ENCODE measurements around the gene SMYD4. TPM values are rescaled to one million over a fixed set of nuclear protein-coding genes. Genes with fewer than 3 reads are reported as not detected.
"Not testable (repeated sequence)": the region's sequence is repeated elsewhere in the genome, so short reads cannot be mapped to it uniquely, and the experiment has no call there.

The SMYD4 gene
- total RNA-seq, 4 donors from 2014 or later, result 15.1 to 18.1 (median 16.7) TPM

DNA sequence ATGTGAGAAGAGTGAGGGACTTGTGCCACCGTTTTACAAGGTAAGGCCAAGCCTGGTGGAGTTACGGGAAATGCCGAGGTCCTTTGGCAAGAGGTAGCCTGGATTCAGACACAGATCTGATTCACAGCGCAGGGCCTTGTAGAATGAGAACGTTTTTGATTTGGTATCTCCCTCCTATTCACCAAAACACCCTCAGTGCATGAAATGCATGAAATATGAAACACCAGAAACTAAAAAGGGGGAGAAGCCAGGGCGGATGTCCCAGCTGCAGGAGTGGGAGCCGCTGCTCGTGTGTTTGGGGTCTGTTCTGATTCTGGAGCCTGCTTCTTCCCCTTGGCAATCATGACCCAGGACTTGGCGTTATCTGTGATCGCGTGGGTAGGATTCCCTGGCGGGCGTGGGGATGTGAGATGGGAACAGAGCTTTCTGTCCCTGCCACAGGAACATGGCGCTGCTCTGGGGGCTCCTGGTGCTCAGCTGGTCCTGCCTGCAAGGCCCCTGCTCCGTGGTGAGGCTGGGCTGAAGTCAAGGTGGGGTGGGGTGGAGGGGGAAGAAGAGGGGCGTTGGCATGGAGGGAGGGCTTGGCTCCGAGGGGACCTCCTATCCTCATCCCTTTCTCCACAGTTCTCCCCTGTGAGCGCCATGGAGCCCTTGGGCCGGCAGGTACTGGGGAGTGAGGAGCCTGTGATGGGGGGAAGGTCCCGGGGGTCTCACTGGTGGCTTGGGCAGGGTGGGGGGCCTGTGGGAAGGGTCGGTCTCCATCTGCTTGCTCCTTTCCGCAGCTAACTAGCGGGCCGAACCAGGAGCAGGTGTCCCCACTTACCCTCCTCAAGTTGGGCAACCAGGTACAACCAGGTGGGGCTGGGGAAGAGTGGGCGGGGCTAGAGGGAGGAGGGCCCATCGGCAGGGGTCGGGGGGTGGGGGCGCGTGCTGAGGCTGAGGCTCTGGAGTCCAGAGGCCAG is 84.9 kb downstream of the SMYD4 start:
- no peaks in the 10 kb centered on the region for H3K9me3 ChIP-seq
- intact Hi-C loops (cut with DNase I; ENCODE audit: low total_unique reads) (no loop called here), in situ Hi-C loops (cut with MboI; ENCODE audit: low sequenced_read_pairs in 4 of 4) (no loop called here)
- DNase-seq (peak in 1 of 2 donors; percentile 30), ATAC-seq (peak; percentile 42 to 48)
- peaks cover 0 to 4% of the 10 kb centered on the region in 2 donors for H3K4me1 ChIP-seq
- H3K4me3 ChIP-seq, result no peak overlapping the region
- peak overlapping the region; percentile 31 to 55 (median 44) for H3K27ac ChIP-seq
- peak in 1 of 2 donors; percentile 15 for TF ChIP-seq POLR2A (IDR thresholded peaks at IDR 0.05)
- TF ChIP-seq, protein P1, sequence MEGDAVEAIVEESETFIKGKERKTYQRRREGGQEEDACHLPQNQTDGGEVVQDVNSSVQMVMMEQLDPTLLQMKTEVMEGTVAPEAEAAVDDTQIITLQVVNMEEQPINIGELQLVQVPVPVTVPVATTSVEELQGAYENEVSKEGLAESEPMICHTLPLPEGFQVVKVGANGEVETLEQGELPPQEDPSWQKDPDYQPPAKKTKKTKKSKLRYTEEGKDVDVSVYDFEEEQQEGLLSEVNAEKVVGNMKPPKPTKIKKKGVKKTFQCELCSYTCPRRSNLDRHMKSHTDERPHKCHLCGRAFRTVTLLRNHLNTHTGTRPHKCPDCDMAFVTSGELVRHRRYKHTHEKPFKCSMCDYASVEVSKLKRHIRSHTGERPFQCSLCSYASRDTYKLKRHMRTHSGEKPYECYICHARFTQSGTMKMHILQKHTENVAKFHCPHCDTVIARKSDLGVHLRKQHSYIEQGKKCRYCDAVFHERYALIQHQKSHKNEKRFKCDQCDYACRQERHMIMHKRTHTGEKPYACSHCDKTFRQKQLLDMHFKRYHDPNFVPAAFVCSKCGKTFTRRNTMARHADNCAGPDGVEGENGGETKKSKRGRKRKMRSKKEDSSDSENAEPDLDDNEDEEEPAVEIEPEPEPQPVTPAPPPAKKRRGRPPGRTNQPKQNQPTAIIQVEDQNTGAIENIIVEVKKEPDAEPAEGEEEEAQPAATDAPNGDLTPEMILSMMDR (IDR thresholded peaks at IDR 0.05 in 4 of 5, conservative IDR thresholded peaks at IDR 0.05 in 1 of 5), result no peak
- H3K27me3 ChIP-seq, result no peaks in the 10 kb centered on the region
- H3K36me3 ChIP-seq, result no peaks in the 10 kb centered on the region

DNA sequence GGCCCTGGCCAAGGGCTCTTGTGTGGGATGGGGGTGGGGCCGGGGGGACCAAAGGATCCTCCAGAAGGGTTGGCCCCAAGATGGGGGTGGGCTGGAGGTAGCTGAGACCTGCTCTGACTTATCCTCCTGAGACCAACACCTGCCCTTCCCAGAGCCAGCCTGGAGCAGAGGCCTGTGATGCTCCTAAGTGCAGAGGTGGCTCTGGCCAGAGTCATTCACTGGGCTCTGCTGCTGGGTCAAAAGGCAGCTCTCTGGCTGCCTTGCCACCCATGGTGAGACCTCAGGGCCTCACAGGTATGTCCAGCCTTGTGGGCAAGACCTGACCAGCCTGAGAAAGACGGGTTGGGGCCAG is 86.6 kb downstream of the SMYD4 start:
- in situ Hi-C loops (cut with MboI; ENCODE audit: low sequenced_read_pairs in 4 of 4) (no loop called here), intact Hi-C loops (cut with DNase I; ENCODE audit: low total_unique reads) (no loop called here)
- peaks cover 0 to 4% of the 10 kb centered on the region in 2 donors for H3K36me3 ChIP-seq
- no peak overlapping the region for H3K4me3 ChIP-seq
- H3K27ac ChIP-seq, result no peak overlapping the region
- no peaks in the 10 kb centered on the region for H3K9me3 ChIP-seq
- no peak for ATAC-seq
- H3K4me1 ChIP-seq, result peaks cover 0 to 4% of the 10 kb centered on the region in 2 donors
- TF ChIP-seq POLR2A (IDR thresholded peaks at IDR 0.05), result no peak
- TF ChIP-seq, protein P1 (IDR thresholded peaks at IDR 0.05 in 4 of 5, conservative IDR thresholded peaks at IDR 0.05 in 1 of 5), result no peak
- H3K27me3 ChIP-seq, result no peaks in the 10 kb centered on the region
- no peak for DNase-seq

DNA sequence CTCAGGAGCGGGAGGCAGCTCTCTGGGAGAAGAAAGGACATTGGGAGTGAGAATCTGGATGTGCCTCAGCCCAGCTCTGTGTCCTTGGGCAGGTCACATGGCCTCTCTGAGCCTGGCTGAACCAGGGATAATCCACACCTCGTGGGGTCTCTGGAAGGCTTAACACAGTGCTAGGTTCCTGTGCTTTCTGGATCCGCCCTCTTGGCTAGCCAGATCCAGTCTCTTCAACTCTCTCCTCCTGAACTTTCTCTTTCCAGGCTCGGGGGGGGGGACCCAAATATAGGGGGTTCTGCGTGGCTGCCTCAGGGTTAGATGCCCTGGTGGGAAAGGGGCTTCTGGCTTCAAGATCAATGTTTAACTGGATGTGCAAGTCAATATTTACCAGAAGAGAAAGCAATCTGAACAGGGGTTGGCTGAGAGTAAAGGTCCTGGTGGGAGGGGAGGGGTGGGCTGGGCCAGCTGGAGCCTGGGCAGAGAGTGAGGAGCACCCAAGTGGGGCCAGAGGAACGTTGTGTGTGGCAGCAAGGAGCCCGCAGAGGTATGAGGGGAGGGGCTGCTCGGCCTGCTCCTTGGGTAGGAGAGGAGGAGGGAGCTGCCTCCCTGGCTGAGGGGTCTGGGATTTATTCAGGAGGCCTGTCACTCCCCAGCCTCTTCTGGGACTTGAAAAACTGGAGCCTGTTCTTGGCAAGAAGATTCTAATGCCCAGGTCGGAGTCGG is 87.2 kb downstream of the SMYD4 start, which contains the start of gene SERPINF2:
TSS of gene SERPINF2 (plus strand) at position 501 of the 717 bp plus-strand sequence. CDS start 2,125 bp downstream, outside the sequence.
- Histone ChIP-seq H3K36me3 (peaks cover 0 to 9% of the 10 kb centered on the region in 2 donors), H3K9me3 (no peaks in the 10 kb centered on the region), H3K27ac (no peak within 1 kb of the TSS), H3K27me3 (no peaks in the 10 kb centered on the region), H3K4me1 (peaks cover 0 to 4% of the 10 kb centered on the region in 2 donors), H3K4me3 (no peak within 1 kb of the TSS)
- no peak for TF ChIP-seq POLR2A (IDR thresholded peaks at IDR 0.05)
- ATAC-seq (no peak), DNase-seq (no peak)
- in situ Hi-C loops (cut with MboI; ENCODE audit: low sequenced_read_pairs in 4 of 4), result no loop called here
- intact Hi-C loops (cut with DNase I; ENCODE audit: low total_unique reads), result no loop called here

GRCh38 chr17:1741899-1742298 is 87.8 kb downstream of the SMYD4 start:
- intact Hi-C loops (cut with DNase I; ENCODE audit: low total_unique reads); H3K4me3 ChIP-seq; H3K4me1 ChIP-seq; H3K27ac ChIP-seq; H3K27me3 ChIP-seq; DNase-seq; ATAC-seq; in situ Hi-C loops (cut with MboI; ENCODE audit: low sequenced_read_pairs in 4 of 4); H3K9me3 ChIP-seq: not testable (repeated sequence)
- H3K36me3 ChIP-seq, result peaks cover 0 to 15% of the 10 kb centered on the region in 2 donors

- Histone ChIP-seq H3K4me1 (peaks cover 8 to 13% of the 10 kb centered on the region in 2 donors), H3K27me3 (no peaks in the 10 kb centered on the region), H3K27ac (peak overlapping the region in 2 of 4 donors; percentile 8 to 46), H3K36me3 (peaks cover 0 to 48% of the 10 kb centered on the region in 2 donors), H3K4me3 (no peak overlapping the region), H3K9me3 (no peaks in the 10 kb centered on the region)
- intact Hi-C loops (cut with DNase I; ENCODE audit: low total_unique reads) (no loop called here), in situ Hi-C loops (cut with MboI; ENCODE audit: low sequenced_read_pairs in 4 of 4) (no loop called here)
- no peak for ATAC-seq
- DNase-seq, result no peak
- TF ChIP-seq POLR2A (IDR thresholded peaks at IDR 0.05), result no peak
- TF ChIP-seq, protein P1 (IDR thresholded peaks at IDR 0.05 in 4 of 5, conservative IDR thresholded peaks at IDR 0.05 in 1 of 5), result no peak
Observed at GRCh38 chr17:1737531-1738291, 92.0 kb downstream of the SMYD4 start.
